ENCODE measurements around the gene NPW.

Gene NPW

GRCh38 chr16:2038382-2039231 lies 19.0 kb downstream of the NPW start:
- H3K27ac ChIP-seq: peak overlapping the region; percentile 96 to 98
- no peak overlapping the region for H3K4me3 ChIP-seq
- peaks cover 0 to 31% (median 15%) of the 10 kb centered on the region in 3 donors for H3K36me3 ChIP-seq
- H3K27me3 ChIP-seq: no peaks in the 10 kb centered on the region
- no peak for DNase-seq
- no peak for TF ChIP-seq CTCF (IDR thresholded peaks at IDR 0.05)
- intact Hi-C loops (cut with DNase I; ENCODE audit: low total_unique reads): no loop called here
- H3K9me3 ChIP-seq: no peaks in the 10 kb centered on the region
- H3K4me1 ChIP-seq: peaks cover 6 to 83% (median 64%) of the 10 kb centered on the region in 4 donors

- Histone ChIP-seq H3K9me3 (no peaks in the 10 kb centered on the region), H3K27ac (peak overlapping the region; percentile 96 to 98), H3K36me3 (peaks cover 0 to 38% (median 15%) of the 10 kb centered on the region in 3 donors), H3K4me3 (no peak overlapping the region), H3K27me3 (no peaks in the 10 kb centered on the region), H3K4me1 (peaks cover 6 to 85% (median 66%) of the 10 kb centered on the region in 4 donors)
- intact Hi-C loops (cut with DNase I; ENCODE audit: low total_unique reads): no loop called here
- peak; percentile 62 to 87 for DNase-seq
- no peak for TF ChIP-seq CTCF (IDR thresholded peaks at IDR 0.05)
These were observed 19.9 kb downstream of the NPW start for GRCh38 chr16:2039274-2040031.

GRCh38 chr16:2040041-2040786 lies 20.6 kb downstream of the NPW start:
- no peak for TF ChIP-seq CTCF (IDR thresholded peaks at IDR 0.05)
- H3K27ac ChIP-seq: peak overlapping the region; percentile 96 to 98
- no peak for DNase-seq
- peaks cover 0 to 41% (median 15%) of the 10 kb centered on the region in 3 donors for H3K36me3 ChIP-seq
- no peaks in the 10 kb centered on the region for H3K27me3 ChIP-seq
- no peak overlapping the region for H3K4me3 ChIP-seq
- peaks cover 2 to 78% (median 60%) of the 10 kb centered on the region in 4 donors for H3K4me1 ChIP-seq
- no peaks in the 10 kb centered on the region for H3K9me3 ChIP-seq
- intact Hi-C loops (cut with DNase I; ENCODE audit: low total_unique reads): no loop called here

- DNase-seq: no peak
- Histone ChIP-seq H3K27ac (peak overlapping the region; percentile 96 to 98), H3K27me3 (no peaks in the 10 kb centered on the region), H3K4me3 (no peak overlapping the region), H3K9me3 (no peaks in the 10 kb centered on the region), H3K4me1 (peaks cover 0 to 74% (median 55%) of the 10 kb centered on the region in 4 donors), H3K36me3 (peaks cover 0 to 41% (median 15%) of the 10 kb centered on the region in 3 donors)
- intact Hi-C loops (cut with DNase I; ENCODE audit: low total_unique reads): no loop called here
- TF ChIP-seq CTCF (IDR thresholded peaks at IDR 0.05): no peak
These were observed 21.4 kb downstream of the NPW start for GRCh38 chr16:2040787-2041522.
